Medulla oblongata (tissue), 1 donor: ENCODE results near the gene APBA1.
A peak's percentile ranks its signal among the peaks of the same experiment; 100 is the strongest.
"Not testable (repeated sequence)": the region's sequence is repeated elsewhere in the genome, so short reads cannot be mapped to it uniquely, and the experiment has no call there.

Source experiments
- DNase-seq: peaks from one replicate; pipeline ENCODE4 v3.0.0-alpha.2; 2015; ENCODE audit errors: extremely low spot score

Gene APBA1

GRCh38 chr9:69444021-69444420, 228.2 kb downstream of the APBA1 start:
- no peak for DNase-seq

- no peak for DNase-seq
These were observed 229.0 kb downstream of the APBA1 start for GRCh38 chr9:69443178-69443577.

- DNase-seq: no peak
These were observed 229.7 kb downstream of the APBA1 start for GRCh38 chr9:69442486-69442885.

- not testable (repeated sequence) for DNase-seq
These were observed 231.8 kb downstream of the APBA1 start for GRCh38 chr9:69440254-69440955.

- DNase-seq: not testable (repeated sequence)
These were observed 232.5 kb downstream of the APBA1 start for GRCh38 chr9:69439654-69440053.

- no peak for DNase-seq
These were observed 238.2 kb downstream of the APBA1 start for GRCh38 chr9:69433968-69434367.

GRCh38 chr9:69433392-69433791, 238.8 kb downstream of the APBA1 start:
- no peak for DNase-seq

GRCh38 chr9:69432623-69433022, 239.5 kb downstream of the APBA1 start:
- no peak for DNase-seq

GRCh38 chr9:69431777-69432176, 240.4 kb downstream of the APBA1 start:
- DNase-seq: no peak

- no peak for DNase-seq
These were observed 241.0 kb downstream of the APBA1 start for GRCh38 chr9:69431203-69431602.

- no peak for DNase-seq
These were observed 242.0 kb downstream of the APBA1 start for GRCh38 chr9:69430206-69430605.

GRCh38 chr9:69429281-69429680, 242.9 kb downstream of the APBA1 start:
- no peak for DNase-seq

GRCh38 chr9:69428017-69428785, 244.0 kb downstream of the APBA1 start:
- no peak for DNase-seq

GRCh38 chr9:69427286-69427685, 244.9 kb downstream of the APBA1 start:
- DNase-seq: peak; percentile 75

- DNase-seq: peak; percentile 67
These were observed 246.9 kb downstream of the APBA1 start for GRCh38 chr9:69425136-69425801.

- peak; percentile 90 for DNase-seq
These were observed 250.0 kb downstream of the APBA1 start for GRCh38 chr9:69421908-69422801.

GRCh38 chr9:69420611-69421270, 251.4 kb downstream of the APBA1 start:
- DNase-seq: no peak

GRCh38 chr9:69412741-69413150, 259.4 kb downstream of the APBA1 start:
- peak; percentile 68 for DNase-seq

GRCh38 chr9:69411931-69412740, 260.0 kb downstream of the APBA1 start:
- DNase-seq: no peak

GRCh38 chr9:69411246-69411645, 260.9 kb downstream of the APBA1 start:
- no peak for DNase-seq
